BLaER1 (cell line): ENCODE measurements around the gene LMF2.

ENCODE experiments used
- H3K27ac ChIP-seq: shearing (Covaris generic); formaldehyde crosslinking; 2 replicates; pipeline ENCODE4 v1.8.1; 2022
- H3K27me3 ChIP-seq: shearing (Covaris generic); formaldehyde crosslinking; 2 replicates; pipeline ENCODE4 v1.8.1; 2022
- H3K36me3 ChIP-seq: shearing (Covaris generic); formaldehyde crosslinking; 2 replicates; pipeline ENCODE4 v1.8.1; 2022
- H3K4me1 ChIP-seq: shearing (Covaris generic); formaldehyde crosslinking; 2 replicates; pipeline ENCODE4 v1.8.1; 2022
- H3K4me2 ChIP-seq: shearing (Covaris generic); formaldehyde crosslinking; 2 replicates; pipeline ENCODE4 v1.8.1; 2022
- H3K4me3 ChIP-seq: shearing (Covaris generic); formaldehyde crosslinking; 2 replicates; pipeline ENCODE4 v1.8.1; 2022
- H3K9ac ChIP-seq: shearing (Covaris generic); formaldehyde crosslinking; 2 replicates; pipeline ENCODE4 v1.8.1; 2022
- H3K9me3 ChIP-seq: shearing (Covaris generic); formaldehyde crosslinking; 2 replicates; pipeline ENCODE4 v1.8.1; 2022
- H4K20me1 ChIP-seq: shearing (Covaris generic); formaldehyde crosslinking; 2 replicates; pipeline ENCODE4 v1.8.1; 2022
- Cebpa-rat ChIP-seq: shearing (Covaris generic); IDR thresholded peaks from 2 replicates; pipeline ENCODE4 v1.8.1; 2022

The LMF2 gene

DNA sequence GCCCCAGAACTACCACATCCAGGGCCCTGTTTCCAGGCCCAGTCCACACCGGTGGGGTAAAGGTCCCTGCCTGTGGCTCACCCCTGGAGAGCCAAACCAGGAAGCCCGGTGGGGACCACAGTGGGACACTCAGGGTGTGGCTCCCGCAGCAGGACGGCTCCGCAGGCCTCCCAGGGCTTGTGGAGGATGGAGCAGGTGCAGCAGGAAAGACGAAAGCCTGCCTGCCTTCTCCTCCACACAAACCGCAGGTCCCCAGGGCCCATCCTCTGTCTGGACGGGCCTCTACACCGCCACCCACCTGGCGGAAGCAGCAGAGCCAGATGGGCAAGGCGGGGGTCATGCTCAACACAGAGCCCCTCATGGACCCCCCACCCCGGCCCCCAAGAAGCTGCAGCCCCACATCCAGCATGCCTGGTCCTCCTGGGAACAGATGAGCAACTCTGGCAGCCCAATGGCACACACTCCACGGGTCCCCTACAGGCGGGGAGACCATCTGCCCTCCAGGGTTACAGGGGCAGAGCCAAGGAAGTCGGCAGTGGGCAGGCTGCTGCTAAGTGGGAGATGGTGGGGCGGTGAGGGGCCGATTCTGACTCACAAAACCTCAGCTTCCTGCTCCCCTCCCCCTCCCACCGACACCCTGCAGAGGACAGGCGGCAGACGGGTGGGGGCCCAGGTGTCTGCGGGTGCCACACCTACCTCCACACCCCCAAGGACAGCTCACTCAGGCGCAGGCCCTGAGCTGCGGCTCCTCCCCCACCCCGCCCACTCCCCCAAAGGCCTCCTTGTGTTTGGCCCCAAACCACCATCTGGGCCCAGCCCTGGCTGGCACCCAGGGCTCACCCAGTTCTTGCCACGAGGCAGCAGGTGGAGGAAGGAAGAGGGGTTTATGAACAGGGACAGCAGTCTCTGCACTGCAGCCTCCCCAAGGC lies 37.9 kb downstream of the LMF2 start:
- peaks cover 92% of the 10 kb centered on the region for H4K20me1 ChIP-seq
- H3K4me1 ChIP-seq, result peaks cover 74% of the 10 kb centered on the region
- TF ChIP-seq Cebpa-rat, result no peak
- peak overlapping the region; percentile 55 for H3K4me3 ChIP-seq
- H3K4me2 ChIP-seq, result peak overlapping the region; percentile 95
- H3K27me3 ChIP-seq, result no peaks in the 10 kb centered on the region
- H3K9me3 ChIP-seq, result no peaks in the 10 kb centered on the region
- H3K36me3 ChIP-seq, result peaks cover 28% of the 10 kb centered on the region
- peak overlapping the region; percentile 77 for H3K9ac ChIP-seq
- peak overlapping the region; percentile 95 for H3K27ac ChIP-seq

DNA sequence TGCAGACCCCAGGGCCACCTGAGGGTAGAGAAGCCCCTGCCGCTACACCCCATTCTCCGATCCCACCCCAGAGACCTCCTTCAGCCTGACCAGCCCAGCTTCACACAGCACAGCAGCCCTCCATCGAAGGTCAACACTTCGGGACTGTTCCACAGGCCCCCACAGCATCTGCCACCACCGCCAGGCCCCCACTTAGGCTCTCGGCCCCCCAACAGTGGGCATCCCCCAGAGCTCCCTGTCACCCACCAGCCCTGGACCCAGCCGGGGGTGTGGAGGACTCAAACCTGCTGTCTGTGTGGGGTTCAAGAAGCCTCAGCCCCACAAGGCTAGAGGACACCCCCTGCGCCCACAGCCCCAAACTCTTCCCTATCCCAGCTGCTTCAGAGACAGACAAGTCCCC lies 38.9 kb downstream of the LMF2 start:
- H3K9me3 ChIP-seq, result no peaks in the 10 kb centered on the region
- H3K27me3 ChIP-seq, result no peaks in the 10 kb centered on the region
- H3K9ac ChIP-seq, result peak overlapping the region; percentile 77
- H3K36me3 ChIP-seq, result peaks cover 38% of the 10 kb centered on the region
- H3K4me1 ChIP-seq, result peaks cover 69% of the 10 kb centered on the region
- peak overlapping the region; percentile 95 for H3K4me2 ChIP-seq
- H3K4me3 ChIP-seq, result peak overlapping the region; percentile 48
- peaks cover 94% of the 10 kb centered on the region for H4K20me1 ChIP-seq
- H3K27ac ChIP-seq, result peak overlapping the region; percentile 95
- no peak for TF ChIP-seq Cebpa-rat

DNA sequence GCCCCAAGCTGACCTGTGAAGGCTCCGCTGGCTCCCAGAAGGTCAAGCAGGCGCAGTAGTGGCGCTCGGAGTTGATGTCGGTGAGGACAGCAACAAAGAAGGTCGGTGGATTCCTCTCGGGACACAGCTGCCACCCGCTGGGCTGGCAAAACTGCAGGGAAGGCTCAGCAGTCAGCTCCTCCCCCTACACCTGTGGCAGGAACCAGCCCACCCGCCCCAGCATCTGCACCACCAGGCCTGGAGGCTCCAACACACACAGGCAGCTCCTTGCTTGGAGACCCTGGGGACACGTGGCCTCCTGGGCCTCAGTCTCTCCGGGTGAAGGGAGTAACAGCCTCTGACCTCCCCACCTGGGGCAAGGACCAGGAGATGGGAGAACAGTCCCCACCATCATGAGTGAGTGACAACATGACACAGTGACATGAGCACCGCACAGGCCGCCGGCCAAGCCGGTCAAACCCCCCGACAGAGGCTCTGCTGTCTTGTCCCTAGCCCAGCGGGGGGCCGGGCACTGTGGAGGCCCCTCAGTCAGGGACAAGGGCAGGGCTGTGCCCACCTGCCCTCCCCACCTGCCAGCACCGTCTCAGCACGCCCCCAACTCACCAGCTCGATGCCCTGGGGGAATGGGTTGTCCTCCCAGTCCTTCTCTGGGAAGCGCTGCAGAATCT lies 39.6 kb downstream of the LMF2 start:
- peak overlapping the region; percentile 95 for H3K4me2 ChIP-seq
- peak overlapping the region; percentile 48 for H3K4me3 ChIP-seq
- peaks cover 61% of the 10 kb centered on the region for H3K4me1 ChIP-seq
- peaks cover 46% of the 10 kb centered on the region for H3K36me3 ChIP-seq
- TF ChIP-seq Cebpa-rat, result no peak
- H4K20me1 ChIP-seq, result peaks cover 94% of the 10 kb centered on the region
- peak overlapping the region; percentile 95 for H3K27ac ChIP-seq
- H3K9ac ChIP-seq, result peak overlapping the region; percentile 77
- no peaks in the 10 kb centered on the region for H3K9me3 ChIP-seq
- H3K27me3 ChIP-seq, result no peaks in the 10 kb centered on the region

DNA sequence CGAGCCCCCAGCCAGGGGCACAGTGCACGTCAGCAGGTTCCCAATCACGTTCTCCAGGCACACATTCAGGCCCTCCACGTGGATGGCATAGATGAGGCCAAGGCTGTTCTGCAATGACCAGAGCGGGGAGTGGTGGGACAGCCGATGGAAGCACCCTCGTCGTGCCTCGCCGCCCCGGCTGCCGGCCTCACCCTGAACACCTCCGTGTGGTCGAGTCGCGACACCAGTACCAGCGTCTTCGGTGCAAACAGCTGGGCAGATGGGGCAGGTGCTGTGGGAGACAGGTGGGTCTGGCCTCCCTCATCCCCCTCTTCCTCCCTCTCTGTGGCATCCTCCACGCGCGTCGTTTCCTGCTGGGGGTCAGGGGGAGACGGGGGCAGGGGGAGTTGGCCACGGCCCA lies 40.2 kb downstream of the LMF2 start:
- no peak overlapping the region for H3K9ac ChIP-seq
- peaks cover 51% of the 10 kb centered on the region for H3K36me3 ChIP-seq
- H3K4me2 ChIP-seq, result peak overlapping the region; percentile 95
- no peaks in the 10 kb centered on the region for H3K9me3 ChIP-seq
- H3K27me3 ChIP-seq, result no peaks in the 10 kb centered on the region
- H3K4me3 ChIP-seq, result no peak overlapping the region
- peaks cover 56% of the 10 kb centered on the region for H3K4me1 ChIP-seq
- H3K27ac ChIP-seq, result 0 out of 2 replicates have a peak overlapping the region, but pooled peaks have one; percentile 30
- peaks cover 93% of the 10 kb centered on the region for H4K20me1 ChIP-seq
- TF ChIP-seq Cebpa-rat, result no peak

DNA sequence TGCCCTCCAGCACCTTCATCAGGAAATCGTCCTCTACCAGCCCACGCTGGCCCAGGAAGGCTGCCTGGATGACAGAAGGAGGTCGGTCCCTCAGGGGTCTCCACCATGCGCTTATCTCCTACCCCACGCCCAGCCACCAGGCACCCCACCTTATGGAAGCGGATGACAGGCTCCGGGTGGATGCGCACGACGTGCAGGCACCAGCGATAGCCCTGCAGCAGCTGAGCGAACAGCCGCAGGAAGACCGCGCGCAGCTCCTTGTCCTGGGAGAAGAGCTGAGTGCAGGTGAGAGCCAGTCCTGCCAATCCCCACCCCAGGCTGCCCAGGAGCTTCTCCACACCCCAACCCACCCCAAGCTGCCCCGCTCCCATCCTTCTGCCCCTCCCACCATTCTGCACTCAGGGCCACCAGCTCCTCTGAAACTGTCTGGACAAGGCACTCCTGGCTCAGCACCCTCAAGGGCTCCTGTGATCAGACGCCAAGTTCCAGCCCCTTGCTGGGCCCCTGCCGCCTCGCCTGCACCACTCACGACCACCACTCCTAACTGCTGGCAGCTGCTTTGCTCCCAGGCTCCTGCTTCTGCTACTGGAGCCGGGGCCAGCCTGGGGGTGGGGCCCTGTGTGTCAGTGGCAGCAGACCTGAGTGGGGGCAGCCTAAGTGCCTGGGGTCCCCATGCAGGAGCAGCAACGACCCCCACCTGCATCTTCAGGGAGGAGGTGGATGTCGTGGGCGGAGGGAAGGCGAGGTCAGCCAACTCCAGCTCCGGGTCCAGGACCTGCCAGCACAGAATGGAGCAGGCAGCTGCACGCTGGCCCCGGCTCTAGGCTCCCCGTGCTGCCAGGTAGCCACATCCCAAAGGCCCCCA lies 42.2 kb downstream of the LMF2 start:
- Histone ChIP-seq H3K4me1 (peaks cover 35% of the 10 kb centered on the region), H3K9me3 (no peaks in the 10 kb centered on the region), H3K27ac (no peak overlapping the region), H3K36me3 (peaks cover 72% of the 10 kb centered on the region), H3K27me3 (no peaks in the 10 kb centered on the region), H3K9ac (no peak overlapping the region), H3K4me2 (no peak overlapping the region), H3K4me3 (no peak overlapping the region), H4K20me1 (peaks cover 91% of the 10 kb centered on the region)
- no peak for TF ChIP-seq Cebpa-rat

DNA sequence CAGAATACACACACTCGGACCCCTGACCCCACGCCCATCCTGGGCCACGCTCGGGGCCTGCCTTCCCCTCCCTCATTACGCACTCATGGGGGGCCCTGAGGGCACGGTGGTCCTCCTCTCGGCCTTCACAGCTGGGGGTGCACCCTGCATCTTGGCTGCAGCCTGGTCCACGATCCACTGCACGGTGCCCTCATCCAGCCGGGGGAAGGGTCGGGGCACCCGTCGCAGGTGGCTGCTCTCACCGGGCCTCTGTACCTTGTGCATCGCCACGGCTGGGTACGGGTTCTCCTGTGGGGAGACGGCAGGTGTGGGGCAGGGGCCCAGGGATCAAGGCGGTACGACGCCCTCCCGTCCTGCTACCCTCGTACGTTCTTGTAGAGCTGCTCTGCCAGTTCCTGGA lies 43.1 kb downstream of the LMF2 start:
- H3K4me2 ChIP-seq, result no peak overlapping the region
- peaks cover 80% of the 10 kb centered on the region for H3K36me3 ChIP-seq
- no peaks in the 10 kb centered on the region for H3K27me3 ChIP-seq
- no peak overlapping the region for H3K27ac ChIP-seq
- no peaks in the 10 kb centered on the region for H3K9me3 ChIP-seq
- H3K9ac ChIP-seq, result no peak overlapping the region
- peaks cover 96% of the 10 kb centered on the region for H4K20me1 ChIP-seq
- no peak for TF ChIP-seq Cebpa-rat
- peaks cover 32% of the 10 kb centered on the region for H3K4me1 ChIP-seq
- no peak overlapping the region for H3K4me3 ChIP-seq

DNA sequence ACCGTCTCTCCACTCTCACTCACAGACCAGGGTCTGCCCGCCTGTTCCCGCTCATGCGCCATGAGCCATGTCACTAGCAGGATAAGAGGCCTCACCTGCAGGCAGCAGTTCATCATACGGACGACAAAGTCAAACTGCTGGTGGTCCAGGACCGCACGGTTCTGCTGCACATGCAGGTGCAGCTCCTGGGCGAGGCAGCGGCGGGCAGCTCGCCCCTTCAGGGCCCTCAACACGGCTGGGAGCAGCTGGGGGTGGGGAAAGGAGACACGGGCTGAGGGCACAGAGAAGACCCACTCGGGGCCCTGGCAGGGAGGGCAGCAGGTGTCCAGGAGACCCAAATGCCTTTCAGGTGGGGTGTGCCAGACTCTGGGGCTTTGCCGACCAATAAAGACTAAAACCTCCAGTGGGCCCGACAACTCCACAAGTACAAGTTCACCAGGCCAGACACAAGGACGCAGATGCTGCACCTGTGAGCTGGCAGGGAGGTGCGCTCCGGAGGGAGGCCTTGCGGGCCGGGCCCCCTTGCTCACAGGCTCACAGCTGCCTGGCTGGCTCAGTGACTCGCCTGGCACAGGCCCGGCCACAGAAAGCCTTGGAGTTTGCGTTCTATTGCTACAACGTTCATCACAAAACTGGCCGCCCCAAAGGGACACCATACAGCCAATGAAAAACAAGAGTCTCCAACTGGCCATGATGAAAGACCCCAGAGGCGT lies 44.2 kb downstream of the LMF2 start:
- Histone ChIP-seq H4K20me1 (peaks cover 96% of the 10 kb centered on the region), H3K36me3 (peaks cover 91% of the 10 kb centered on the region), H3K4me3 (no peak overlapping the region), H3K27me3 (no peaks in the 10 kb centered on the region), H3K4me1 (peaks cover 21% of the 10 kb centered on the region), H3K4me2 (no peak overlapping the region), H3K9ac (no peak overlapping the region), H3K27ac (no peak overlapping the region), H3K9me3 (no peaks in the 10 kb centered on the region)
- no peak for TF ChIP-seq Cebpa-rat

DNA sequence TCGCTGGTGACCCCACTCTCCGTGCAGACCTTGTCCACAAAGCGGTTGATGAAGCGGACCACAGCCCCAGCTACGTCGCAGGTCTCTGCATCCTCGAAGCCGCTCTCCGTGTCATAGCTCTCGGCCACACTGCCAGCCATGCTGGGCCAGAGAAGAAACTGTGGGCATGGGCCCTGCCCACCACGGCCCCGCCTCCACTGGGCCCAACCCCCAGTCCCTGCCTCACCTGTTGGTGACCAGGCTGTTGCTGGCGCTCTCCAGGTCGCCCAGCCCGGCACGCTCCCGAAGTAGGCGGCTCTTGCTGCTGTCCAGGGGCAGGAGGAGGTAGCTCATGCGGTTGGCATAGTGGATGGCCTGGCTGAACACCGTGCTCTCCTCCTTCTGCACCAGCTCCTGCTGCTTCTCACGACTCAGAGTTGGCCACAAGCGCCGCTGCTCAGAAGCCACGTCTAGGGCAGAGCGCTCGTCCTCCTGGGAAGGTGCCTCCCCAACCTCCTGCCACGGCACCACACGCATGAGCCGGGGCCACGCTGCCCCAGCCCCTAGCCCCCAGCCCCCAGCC lies 45.4 kb downstream of the LMF2 start:
- H3K4me1 ChIP-seq, result peaks cover 8% of the 10 kb centered on the region
- H3K9me3 ChIP-seq, result no peaks in the 10 kb centered on the region
- H3K27me3 ChIP-seq, result no peaks in the 10 kb centered on the region
- no peak for TF ChIP-seq Cebpa-rat
- H3K36me3 ChIP-seq, result peaks cover 100% of the 10 kb centered on the region
- H3K9ac ChIP-seq, result no peak overlapping the region
- H4K20me1 ChIP-seq, result peaks cover 95% of the 10 kb centered on the region
- no peak overlapping the region for H3K4me3 ChIP-seq
- H3K27ac ChIP-seq, result no peak overlapping the region
- no peak overlapping the region for H3K4me2 ChIP-seq

DNA sequence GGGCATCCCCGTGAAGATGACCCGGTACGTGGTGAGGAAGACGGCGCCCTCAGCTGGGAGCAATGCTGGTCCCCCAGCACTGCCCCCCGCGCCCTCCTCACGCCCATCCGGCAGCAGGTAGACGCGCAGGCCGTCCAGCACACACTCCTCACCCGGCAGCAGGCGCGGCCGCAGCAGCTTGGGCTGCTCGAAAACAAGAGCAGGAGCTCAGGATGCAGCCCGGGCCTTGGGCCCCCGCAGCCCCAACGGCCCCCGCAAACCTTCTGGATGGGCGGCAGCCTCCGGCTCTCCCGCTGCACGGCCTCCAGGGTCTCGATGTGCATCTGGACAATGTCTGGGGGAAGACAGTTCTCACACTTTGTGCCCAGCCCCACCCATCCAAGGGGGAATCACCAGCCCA lies 46.0 kb downstream of the LMF2 start:
- Histone ChIP-seq H3K4me2 (no peak overlapping the region), H3K27me3 (no peaks in the 10 kb centered on the region), H3K36me3 (peaks cover 100% of the 10 kb centered on the region), H3K9ac (no peak overlapping the region), H3K4me1 (peaks cover 3% of the 10 kb centered on the region), H4K20me1 (peaks cover 95% of the 10 kb centered on the region), H3K27ac (no peak overlapping the region), H3K4me3 (no peak overlapping the region), H3K9me3 (no peaks in the 10 kb centered on the region)
- no peak for TF ChIP-seq Cebpa-rat
